ENCODE data around the gene NRF1.
"Not testable (repeated sequence)": the region's sequence is repeated elsewhere in the genome, so short reads cannot be mapped to it uniquely, and the experiment has no call there.

Gene NRF1

DNA sequence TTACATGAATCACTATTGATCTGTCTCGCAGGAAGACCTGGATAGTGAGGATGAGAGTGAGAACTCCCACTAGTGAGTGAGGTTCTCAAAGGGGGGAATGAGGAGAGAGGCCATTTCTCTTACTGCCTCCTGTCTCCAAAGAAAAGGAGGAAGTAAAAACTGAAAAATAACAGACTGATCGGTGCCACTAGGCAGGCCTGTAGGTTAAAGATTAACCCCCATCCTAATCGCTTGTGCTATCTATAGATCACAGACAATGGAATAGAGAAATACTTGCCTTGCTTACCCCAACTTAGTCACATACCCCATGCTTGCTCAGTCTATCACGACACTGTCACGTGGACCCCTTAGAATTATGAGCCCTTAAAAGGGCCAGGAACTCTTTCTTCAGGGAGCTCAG lies 25.3 kb upstream of the NRF1 start:
- not testable (repeated sequence) for H3K27ac ChIP-seq (ENCODE audit: low read depth, low read length); H3K9me3 ChIP-seq (ENCODE audit: low read length); H3K27me3 ChIP-seq (ENCODE audit: control insufficient read depth in 1 of 2, insufficient read depth in 2 of 2, low read length in 2 of 2); H3K9ac ChIP-seq (ENCODE audit: low read length); H3K4me3 ChIP-seq (ENCODE audit: low read depth in 1 of 2, low read length in 2 of 2); H3K4me1 ChIP-seq (ENCODE audit: insufficient read depth, low read length); H3K36me3 ChIP-seq (ENCODE audit: insufficient read depth, low read length)

DNA sequence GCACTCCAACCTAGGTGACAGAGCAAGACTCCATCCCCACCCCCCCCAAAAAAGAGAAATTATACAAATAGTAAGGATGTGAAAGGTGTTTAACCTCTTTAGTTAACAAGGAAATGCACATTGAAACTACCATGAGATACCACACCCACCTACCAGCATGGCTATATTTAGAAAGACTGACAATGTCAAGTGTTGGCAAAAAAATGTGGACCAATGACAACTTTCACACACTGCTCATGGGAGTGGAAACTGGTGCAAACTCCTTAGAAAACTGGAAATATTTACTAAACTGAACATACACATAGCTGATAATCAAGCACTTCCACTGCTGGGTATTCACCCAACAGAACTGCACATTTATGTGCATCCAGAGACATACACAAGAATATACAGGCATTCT lies 23.3 kb upstream of the NRF1 start:
- Histone ChIP-seq H3K4me3 (ENCODE audit: low read depth in 1 of 2, low read length in 2 of 2) (no peak overlapping the region), H3K4me1 (ENCODE audit: insufficient read depth, low read length) (no peaks in the 10 kb centered on the region), H3K36me3 (ENCODE audit: insufficient read depth, low read length) (no peaks in the 10 kb centered on the region), H3K9me3 (ENCODE audit: low read length) (no peaks in the 10 kb centered on the region), H3K27me3 (ENCODE audit: control insufficient read depth in 1 of 2, insufficient read depth in 2 of 2, low read length in 2 of 2) (no peaks in the 10 kb centered on the region), H3K9ac (ENCODE audit: low read length) (no peak overlapping the region), H3K27ac (ENCODE audit: low read depth, low read length) (no peak overlapping the region)

DNA sequence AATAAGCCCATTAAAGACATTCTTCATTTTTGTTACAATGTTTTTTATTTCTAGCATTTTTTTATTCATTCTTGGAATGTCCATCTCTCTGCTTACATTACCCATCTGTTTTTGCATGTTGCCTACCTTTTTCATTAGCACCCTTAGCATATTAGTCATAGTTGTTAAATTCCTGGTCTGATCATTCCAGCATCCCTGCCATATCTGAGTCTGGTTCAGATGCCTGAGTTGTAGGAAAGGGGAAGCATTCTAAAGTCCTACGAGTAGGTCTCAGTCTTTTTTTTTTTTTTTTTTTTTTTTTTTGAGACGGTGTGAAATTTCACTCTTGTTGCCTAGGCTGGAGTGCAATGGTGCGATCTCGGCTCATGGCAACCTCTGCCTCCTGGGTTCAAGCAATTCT lies 19.7 kb upstream of the NRF1 start:
- no peak overlapping the region for H3K9ac ChIP-seq (ENCODE audit: low read length)
- H3K4me1 ChIP-seq (ENCODE audit: insufficient read depth, low read length) = no peaks in the 10 kb centered on the region
- H3K36me3 ChIP-seq (ENCODE audit: insufficient read depth, low read length) = no peaks in the 10 kb centered on the region
- H3K27me3 ChIP-seq (ENCODE audit: control insufficient read depth in 1 of 2, insufficient read depth in 2 of 2, low read length in 2 of 2) = no peaks in the 10 kb centered on the region
- H3K27ac ChIP-seq (ENCODE audit: low read depth, low read length) = no peak overlapping the region
- no peaks in the 10 kb centered on the region for H3K9me3 ChIP-seq (ENCODE audit: low read length)
- H3K4me3 ChIP-seq (ENCODE audit: low read depth in 1 of 2, low read length in 2 of 2) = no peak overlapping the region

DNA sequence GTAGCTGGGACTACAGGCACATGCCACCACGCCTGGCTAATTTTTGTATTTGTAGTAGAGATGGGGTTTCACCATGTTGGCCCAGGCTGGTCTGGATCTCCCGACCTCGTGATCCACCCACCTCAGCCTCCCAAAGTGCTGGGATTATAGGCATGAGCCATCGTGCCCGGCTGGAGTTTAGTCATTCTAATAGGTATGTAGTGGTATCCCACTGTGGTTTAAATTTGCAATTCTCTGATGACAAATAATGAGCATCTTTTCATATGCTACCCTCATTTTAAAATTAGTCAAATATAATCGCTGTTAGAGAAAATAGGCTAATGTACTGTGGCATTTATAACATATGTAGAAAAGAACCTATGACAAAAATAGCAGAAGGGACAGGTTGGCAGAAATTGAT lies 15.1 kb upstream of the NRF1 start:
- not testable (repeated sequence) for H3K4me3 ChIP-seq (ENCODE audit: low read depth in 1 of 2, low read length in 2 of 2); H3K36me3 ChIP-seq (ENCODE audit: insufficient read depth, low read length); H3K9ac ChIP-seq (ENCODE audit: low read length); H3K4me1 ChIP-seq (ENCODE audit: insufficient read depth, low read length); H3K27ac ChIP-seq (ENCODE audit: low read depth, low read length); H3K9me3 ChIP-seq (ENCODE audit: low read length); H3K27me3 ChIP-seq (ENCODE audit: control insufficient read depth in 1 of 2, insufficient read depth in 2 of 2, low read length in 2 of 2)

DNA sequence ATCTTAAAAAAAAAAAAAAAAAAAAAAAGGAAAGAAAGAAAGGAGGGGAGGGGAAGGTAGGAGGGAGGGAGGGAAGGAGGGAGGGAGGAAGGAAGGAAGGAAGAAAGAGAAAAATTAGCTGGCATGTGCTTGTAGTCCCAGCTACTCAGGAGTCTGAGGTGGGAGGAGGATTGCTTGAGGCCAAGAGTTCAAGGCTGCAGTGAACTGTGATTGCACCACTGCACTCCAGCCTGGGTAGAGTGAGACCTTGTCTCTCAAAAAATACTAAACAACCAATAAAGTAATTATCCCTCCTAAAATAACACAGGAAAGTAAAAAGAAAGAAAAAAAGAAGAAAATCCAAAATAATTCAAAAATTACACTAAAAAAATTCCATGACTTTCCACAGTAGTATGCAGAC lies 13.8 kb upstream of the NRF1 start:
- Histone ChIP-seq H3K9ac (ENCODE audit: low read length) (no peak overlapping the region), H3K27me3 (ENCODE audit: control insufficient read depth in 1 of 2, insufficient read depth in 2 of 2, low read length in 2 of 2) (no peaks in the 10 kb centered on the region)

DNA sequence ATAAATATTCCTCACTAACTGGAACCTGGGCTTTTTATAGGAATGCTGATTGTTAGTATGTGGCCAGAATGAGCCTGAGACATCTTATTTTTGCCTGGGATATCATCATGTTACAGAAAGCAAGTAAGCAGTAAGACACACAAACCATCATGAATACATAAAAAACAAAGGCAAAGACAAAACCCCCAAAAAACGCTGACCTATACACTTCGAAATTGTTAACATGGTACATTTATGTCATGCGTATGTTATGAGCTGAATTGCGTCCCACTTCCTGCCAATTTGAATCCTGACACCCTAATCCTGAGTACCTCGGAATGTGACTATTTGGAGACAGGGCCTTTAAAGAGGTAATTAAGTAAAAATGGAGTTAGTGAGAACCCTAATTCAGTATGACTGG lies 12.3 kb upstream of the NRF1 start:
- H3K9ac ChIP-seq (ENCODE audit: low read length) = no peak overlapping the region
- no peaks in the 10 kb centered on the region for H3K4me1 ChIP-seq (ENCODE audit: insufficient read depth, low read length)
- no peaks in the 10 kb centered on the region for H3K9me3 ChIP-seq (ENCODE audit: low read length)
- H3K27me3 ChIP-seq (ENCODE audit: control insufficient read depth in 1 of 2, insufficient read depth in 2 of 2, low read length in 2 of 2) = no peaks in the 10 kb centered on the region
- no peaks in the 10 kb centered on the region for H3K36me3 ChIP-seq (ENCODE audit: insufficient read depth, low read length)
- H3K4me3 ChIP-seq (ENCODE audit: low read depth in 1 of 2, low read length in 2 of 2) = no peak overlapping the region
- no peak overlapping the region for H3K27ac ChIP-seq (ENCODE audit: low read depth, low read length)

More for the DNA sequence above, 13.8 kb upstream of the NRF1 start:
- Histone ChIP-seq H3K9me3 (ENCODE audit: low read length) (no peaks in the 10 kb centered on the region), H3K27ac (ENCODE audit: low read depth, low read length) (no peak overlapping the region), H3K4me1 (ENCODE audit: insufficient read depth, low read length) (no peaks in the 10 kb centered on the region), H3K36me3 (ENCODE audit: insufficient read depth, low read length) (no peaks in the 10 kb centered on the region), H3K4me3 (ENCODE audit: low read depth in 1 of 2, low read length in 2 of 2) (no peak overlapping the region)

DNA sequence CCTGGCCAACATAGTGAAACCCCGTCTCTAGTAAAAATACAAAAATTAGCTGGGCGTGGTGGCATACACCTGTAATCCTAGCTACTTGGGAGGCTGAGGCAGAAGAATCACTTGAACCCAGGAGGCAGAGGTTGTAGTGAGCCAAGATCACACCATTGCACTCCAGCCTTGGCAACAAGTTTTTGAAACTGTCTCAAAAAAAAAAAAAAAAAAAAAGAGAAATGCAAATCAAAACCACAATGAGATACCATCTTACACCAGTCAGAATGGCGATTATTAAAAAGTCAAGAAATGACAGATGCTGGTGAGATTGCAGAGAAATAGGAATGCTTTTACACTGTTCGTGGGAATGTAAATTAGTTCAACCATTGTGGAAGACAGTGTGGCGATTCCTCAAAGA lies 7.9 kb upstream of the NRF1 start:
- not testable (repeated sequence) for H3K9ac ChIP-seq (ENCODE audit: low read length); H3K9me3 ChIP-seq (ENCODE audit: low read length); H3K27me3 ChIP-seq (ENCODE audit: control insufficient read depth in 1 of 2, insufficient read depth in 2 of 2, low read length in 2 of 2); H3K4me3 ChIP-seq (ENCODE audit: low read depth in 1 of 2, low read length in 2 of 2); H3K36me3 ChIP-seq (ENCODE audit: insufficient read depth, low read length); H3K27ac ChIP-seq (ENCODE audit: low read depth, low read length); H3K4me1 ChIP-seq (ENCODE audit: insufficient read depth, low read length)

DNA sequence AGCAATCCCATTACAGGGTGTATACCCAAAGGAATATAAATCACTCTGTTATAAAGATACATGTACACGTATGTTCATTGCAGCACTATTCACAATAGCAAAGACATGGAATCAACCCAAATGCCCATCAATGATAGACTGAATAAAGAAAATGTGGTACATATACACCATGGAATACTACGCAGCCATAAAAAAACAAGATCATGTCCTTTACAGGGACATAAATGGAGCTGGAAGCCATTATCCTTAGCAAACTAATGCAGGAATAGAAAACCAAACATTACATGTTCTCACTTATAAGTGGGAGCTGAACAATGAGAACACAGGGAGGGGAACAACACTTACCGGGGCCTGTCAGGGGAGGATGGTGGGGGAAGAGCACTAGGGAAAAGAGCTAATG lies 7.5 kb upstream of the NRF1 start:
- H3K9me3 ChIP-seq (ENCODE audit: low read length); H3K27ac ChIP-seq (ENCODE audit: low read depth, low read length); H3K9ac ChIP-seq (ENCODE audit: low read length): not testable (repeated sequence)

DNA sequence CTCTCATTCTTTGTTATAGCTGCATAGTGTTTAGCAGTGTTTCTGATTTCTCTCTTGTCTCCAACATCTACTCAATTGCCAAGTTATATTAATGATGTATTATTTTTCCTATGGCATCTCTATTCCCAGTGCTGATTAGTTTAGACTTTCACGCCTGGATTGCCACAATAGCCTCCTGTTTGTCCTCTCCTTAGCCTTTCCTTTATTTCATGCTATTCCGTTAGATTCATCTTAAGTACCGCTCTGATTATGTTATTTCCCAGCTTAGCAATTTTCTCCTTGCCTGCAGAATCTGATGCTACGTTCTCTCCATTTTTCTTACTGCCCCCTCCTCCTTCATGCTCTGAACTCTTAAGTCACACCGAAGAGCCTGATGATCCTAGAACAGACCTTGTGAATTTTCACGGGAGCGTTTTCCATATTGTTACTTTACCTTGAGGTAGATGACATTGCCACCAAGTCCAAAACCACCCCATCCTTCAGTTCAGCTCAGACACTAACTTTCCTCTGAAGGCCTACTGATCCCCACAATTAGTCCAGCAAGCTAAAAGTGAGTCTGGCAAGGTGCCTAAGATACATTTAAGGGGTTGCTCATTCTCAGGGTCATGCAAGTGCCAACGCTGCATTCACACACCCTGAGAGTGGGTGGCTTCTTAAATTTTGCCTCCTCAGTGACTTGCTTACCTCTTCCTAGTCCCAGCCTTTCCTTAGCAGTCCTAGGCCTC lies 6.6 kb upstream of the NRF1 start:
- no peak overlapping the region for H3K9ac ChIP-seq (ENCODE audit: low read length)

More for the DNA sequence above, 7.5 kb upstream of the NRF1 start:
- not testable (repeated sequence) for H3K27me3 ChIP-seq (ENCODE audit: control insufficient read depth in 1 of 2, insufficient read depth in 2 of 2, low read length in 2 of 2); H3K4me3 ChIP-seq (ENCODE audit: low read depth in 1 of 2, low read length in 2 of 2); H3K4me1 ChIP-seq (ENCODE audit: insufficient read depth, low read length); H3K36me3 ChIP-seq (ENCODE audit: insufficient read depth, low read length)

DNA sequence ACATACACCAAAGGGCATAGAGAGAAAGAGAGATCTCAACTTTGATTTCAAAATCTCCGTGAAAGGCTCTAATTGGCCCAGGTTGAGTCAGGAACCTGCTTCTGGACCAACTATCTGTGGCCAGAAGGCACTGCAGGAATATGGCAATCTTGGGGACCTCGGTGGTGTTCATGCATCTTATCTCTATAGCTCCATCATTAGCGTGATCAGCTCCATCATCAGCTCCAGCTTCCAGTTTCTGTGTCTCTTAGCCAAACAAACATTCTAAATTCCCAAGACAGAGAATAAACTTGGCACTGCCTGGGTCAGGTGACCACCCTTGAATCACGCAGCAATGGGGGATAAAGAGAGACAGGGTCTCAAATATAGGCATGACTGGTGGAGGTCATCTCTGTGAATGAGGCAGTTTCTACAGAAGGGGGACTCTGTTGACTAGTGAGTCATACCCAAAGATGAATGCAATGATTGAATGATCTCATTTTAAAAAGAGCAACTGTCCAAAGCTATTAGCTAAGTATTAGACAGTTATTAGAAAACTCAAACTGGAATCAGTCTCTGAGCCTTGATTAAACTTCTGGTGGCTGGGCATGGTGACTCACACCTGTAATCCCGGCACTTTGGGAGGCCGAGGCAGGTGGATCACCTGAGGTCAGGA lies 5.4 kb upstream of the NRF1 start:
- Histone ChIP-seq H3K9ac (ENCODE audit: low read length) (no peak overlapping the region), H3K27ac (ENCODE audit: low read depth, low read length) (no peak overlapping the region), H3K27me3 (ENCODE audit: control insufficient read depth in 1 of 2, insufficient read depth in 2 of 2, low read length in 2 of 2) (no peaks in the 10 kb centered on the region), H3K4me1 (ENCODE audit: insufficient read depth, low read length) (peaks cover 5% of the 10 kb centered on the region), H3K9me3 (ENCODE audit: low read length) (no peaks in the 10 kb centered on the region), H3K36me3 (ENCODE audit: insufficient read depth, low read length) (peaks cover 3% of the 10 kb centered on the region), H3K4me3 (ENCODE audit: low read depth in 1 of 2, low read length in 2 of 2) (no peak overlapping the region)

More for the DNA sequence above, 6.6 kb upstream of the NRF1 start:
- no peaks in the 10 kb centered on the region for H3K27me3 ChIP-seq (ENCODE audit: control insufficient read depth in 1 of 2, insufficient read depth in 2 of 2, low read length in 2 of 2)
- H3K4me3 ChIP-seq (ENCODE audit: low read depth in 1 of 2, low read length in 2 of 2) = no peak overlapping the region
- H3K36me3 ChIP-seq (ENCODE audit: insufficient read depth, low read length) = peaks cover 3% of the 10 kb centered on the region
- H3K4me1 ChIP-seq (ENCODE audit: insufficient read depth, low read length) = no peaks in the 10 kb centered on the region
- H3K9me3 ChIP-seq (ENCODE audit: low read length) = no peaks in the 10 kb centered on the region
- H3K27ac ChIP-seq (ENCODE audit: low read depth, low read length) = no peak overlapping the region

DNA sequence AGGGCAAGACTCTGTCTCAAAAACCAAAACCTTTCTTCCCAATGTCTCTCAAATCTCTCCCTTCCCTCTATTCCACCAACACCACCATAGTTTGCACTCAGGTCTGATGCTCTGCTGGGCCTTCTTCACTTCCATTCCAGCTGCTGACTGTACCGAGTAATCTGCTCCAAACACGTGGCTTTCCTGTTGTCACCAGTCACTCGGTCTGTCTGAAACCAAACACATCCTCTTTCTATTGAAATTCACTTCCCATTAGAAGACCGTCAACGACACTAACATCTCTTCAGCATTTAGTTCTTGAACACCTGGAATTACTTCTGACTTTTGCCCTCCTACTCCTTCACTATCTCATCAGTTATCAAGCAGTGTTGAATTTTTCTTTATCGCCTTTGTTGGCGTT lies 4.7 kb upstream of the NRF1 start:
- H3K9me3 ChIP-seq (ENCODE audit: low read length) = no peaks in the 10 kb centered on the region
- peaks cover 5% of the 10 kb centered on the region for H3K4me1 ChIP-seq (ENCODE audit: insufficient read depth, low read length)
- no peak overlapping the region for H3K27ac ChIP-seq (ENCODE audit: low read depth, low read length)

DNA sequence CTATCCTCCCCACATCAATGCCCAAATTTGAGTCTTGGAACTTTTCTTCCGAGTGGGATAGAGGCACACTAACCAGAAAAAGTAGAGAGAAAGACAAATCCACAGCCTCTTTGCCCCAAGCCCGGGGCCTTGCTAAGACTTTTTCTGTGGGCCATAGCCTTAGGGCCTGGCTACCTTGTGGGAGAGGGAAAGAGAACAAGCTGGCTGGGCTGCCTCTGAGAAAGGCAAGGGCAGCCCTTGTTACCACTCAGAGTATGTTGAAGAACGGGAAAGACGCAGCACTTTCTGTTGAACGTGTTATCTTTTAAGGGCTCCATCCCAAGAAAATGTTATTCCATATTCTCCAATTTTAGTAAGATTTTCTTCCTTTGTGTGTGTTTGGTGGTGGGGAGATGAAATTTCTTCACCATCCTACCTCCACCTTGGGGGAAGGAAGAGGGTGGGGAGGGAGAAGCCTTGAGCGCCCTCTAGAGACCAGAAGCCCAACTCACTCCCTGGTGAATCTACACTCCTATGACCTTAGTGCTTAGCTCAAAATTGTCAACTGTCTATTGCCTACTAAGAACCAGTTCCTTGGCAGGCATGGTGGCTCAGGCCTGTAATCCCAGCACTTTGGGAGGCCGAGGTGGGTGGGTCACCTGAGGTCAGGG lies 3.9 kb upstream of the NRF1 start:
- no peak overlapping the region for H3K4me3 ChIP-seq (ENCODE audit: low read depth in 1 of 2, low read length in 2 of 2)
- no peaks in the 10 kb centered on the region for H3K27me3 ChIP-seq (ENCODE audit: control insufficient read depth in 1 of 2, insufficient read depth in 2 of 2, low read length in 2 of 2)
- peaks cover 3% of the 10 kb centered on the region for H3K36me3 ChIP-seq (ENCODE audit: insufficient read depth, low read length)
- H3K9me3 ChIP-seq (ENCODE audit: low read length) = no peaks in the 10 kb centered on the region
- H3K4me1 ChIP-seq (ENCODE audit: insufficient read depth, low read length) = peaks cover 5% of the 10 kb centered on the region
- no peak overlapping the region for H3K9ac ChIP-seq (ENCODE audit: low read length)
- H3K27ac ChIP-seq (ENCODE audit: low read depth, low read length) = no peak overlapping the region

More for the DNA sequence above, 4.7 kb upstream of the NRF1 start:
- H3K9ac ChIP-seq (ENCODE audit: low read length) = no peak overlapping the region
- H3K36me3 ChIP-seq (ENCODE audit: insufficient read depth, low read length) = peaks cover 3% of the 10 kb centered on the region
- H3K27me3 ChIP-seq (ENCODE audit: control insufficient read depth in 1 of 2, insufficient read depth in 2 of 2, low read length in 2 of 2) = no peaks in the 10 kb centered on the region
- no peak overlapping the region for H3K4me3 ChIP-seq (ENCODE audit: low read depth in 1 of 2, low read length in 2 of 2)

Measured in muscle layer of colon (tissue), 2 donors.